Stimulated activated naive CD8-positive, alpha-beta T cell treated with anti-CD3 and anti-CD28 coated beads, Interleukin-15, Interleukin-2, amounts not matched to agents 100 U/mL and 50 U/mL, for 24 hours (primary cell): Measurements from ENCODE around the gene NELFA.

Source experiments
- ATAC-seq: fragments of 150-1000 bp; cut with Tn5 transposase; one replicate; pipeline ENCODE4 v1.10.0; 2021
- DNase-seq: peaks from one replicate; pipeline ENCODE4 v3.0.0; 2021

NELFA gene

GRCh38 chr4:1937550-1937949, 71.2 kb downstream of the NELFA start:
- ATAC-seq (no peak), DNase-seq (no peak)

GRCh38 chr4:1933700-1934099, 75.1 kb downstream of the NELFA start:
- DNase-seq (no peak), ATAC-seq (no peak)

- ATAC-seq = no peak
- DNase-seq = no peak
Measured at GRCh38 chr4:1932736-1933135, 76.0 kb downstream of the NELFA start.
